Stromal cell of bone marrow (primary cell): ENCODE data around the gene CREBL2.
A peak's percentile ranks its signal among the peaks of the same experiment; 100 is the strongest.
"Not testable (repeated sequence)": the region's sequence is repeated elsewhere in the genome, so short reads cannot be mapped to it uniquely, and the experiment has no call there.

ENCODE experiments used
- DNase-seq: peaks from one replicate; pipeline ENCODE4 v3.0.0-alpha.2; 2012; ENCODE audit warnings: low read depth

The CREBL2 gene

GRCh38 chr12:12611512-12612306, at the start of gene CREBL2:
Gene CREBL2, plus strand, starts transcription at chr12:12611876. Its CDS starts 297 bp downstream, at chr12:12612173.
- DNase-seq: peak; percentile 98

DNA sequence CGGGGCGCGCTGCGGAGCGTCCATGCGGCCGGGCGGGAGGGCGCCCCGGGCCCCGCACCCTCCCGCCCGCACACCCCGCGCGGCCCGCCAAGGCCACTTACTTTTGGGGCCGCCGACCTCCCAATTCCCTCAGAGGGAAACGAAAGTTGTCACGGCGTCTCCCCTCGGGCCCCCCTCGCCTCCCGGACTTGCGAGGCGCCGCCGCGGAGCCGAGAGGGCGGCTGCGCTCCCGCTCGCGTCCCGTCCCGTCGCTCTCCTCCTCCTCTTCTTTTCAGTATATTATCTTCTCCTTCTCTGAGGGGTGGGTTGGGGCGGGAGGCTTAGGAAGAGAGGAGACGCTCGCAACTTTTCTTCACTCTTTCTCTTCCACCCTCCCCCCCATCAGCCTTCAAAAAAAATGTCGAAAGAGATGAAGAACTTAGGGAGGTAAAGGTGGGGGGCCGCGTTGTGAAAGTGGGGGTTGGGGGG, 49.6 kb upstream of the CREBL2 start:
- no peak for DNase-seq

DNA sequence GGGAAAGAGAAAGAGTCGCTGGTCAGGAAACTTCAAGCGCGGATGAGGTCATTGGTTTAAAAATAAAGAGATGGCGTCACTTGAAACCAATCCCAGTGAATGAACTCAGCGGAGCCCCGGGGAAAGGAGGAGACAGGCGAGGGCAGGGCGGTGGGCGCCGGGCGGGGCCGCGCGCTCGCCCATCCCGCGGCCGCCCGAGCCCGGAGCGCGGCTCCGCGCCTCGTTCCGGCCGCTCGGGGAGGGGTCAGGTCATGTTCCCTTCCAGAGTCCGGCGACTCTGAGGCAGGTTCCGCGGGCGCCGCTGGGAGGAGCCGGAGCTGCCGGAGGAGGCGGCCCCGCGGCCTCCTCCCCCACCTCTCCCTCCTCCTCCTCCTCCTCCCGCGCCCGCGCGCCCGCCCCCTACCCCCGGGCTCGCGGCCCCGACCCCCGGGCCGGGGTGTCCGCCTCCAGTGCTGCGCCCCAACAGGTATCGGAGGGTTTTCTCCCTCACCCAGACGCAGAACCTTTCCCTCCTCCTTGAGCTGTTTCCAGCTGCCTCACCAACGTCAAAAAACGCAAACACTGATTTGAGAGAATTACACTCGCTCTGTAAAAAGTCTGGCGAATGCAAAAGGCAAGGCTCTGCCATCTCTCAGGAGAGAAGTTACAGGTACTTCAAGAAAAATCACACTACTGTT, 49.0 kb upstream of the CREBL2 start, which contains the start of gene DUSP16:
Gene DUSP16, minus strand, starts transcription at position 279 of the 677 bp plus-strand sequence. CDS start 41,765 bp downstream, outside the sequence.
- peak; percentile 92 for DNase-seq

- no peak for DNase-seq
Measured at GRCh38 chr12:12563290-12563928, 48.3 kb upstream of the CREBL2 start.

GRCh38 chr12:12564911-12565310, 46.8 kb upstream of the CREBL2 start:
- no peak for DNase-seq

- not testable (repeated sequence) for DNase-seq
Measured at GRCh38 chr12:12565971-12566370, 45.7 kb upstream of the CREBL2 start.

GRCh38 chr12:12572659-12573058, 39.0 kb upstream of the CREBL2 start:
- no peak for DNase-seq

DNA sequence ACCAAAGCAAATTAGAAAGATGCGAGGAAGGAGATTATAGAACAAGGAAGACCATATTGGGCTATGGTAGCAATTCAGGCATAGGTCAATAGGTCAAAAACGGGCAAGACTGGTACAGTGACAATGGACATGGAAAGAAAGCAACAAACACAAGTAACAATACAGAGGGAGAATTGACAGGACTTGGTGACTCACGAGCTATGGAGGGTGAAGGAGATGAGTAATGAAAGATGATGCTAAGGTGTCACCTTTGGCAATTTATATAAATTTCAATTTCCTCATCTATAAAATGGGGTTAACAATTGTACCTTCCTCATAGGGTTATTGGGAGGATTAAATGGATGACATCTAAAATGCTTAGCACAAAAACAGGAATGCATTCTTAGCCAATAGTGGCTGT, 33.9 kb upstream of the CREBL2 start:
- no peak for DNase-seq

DNA sequence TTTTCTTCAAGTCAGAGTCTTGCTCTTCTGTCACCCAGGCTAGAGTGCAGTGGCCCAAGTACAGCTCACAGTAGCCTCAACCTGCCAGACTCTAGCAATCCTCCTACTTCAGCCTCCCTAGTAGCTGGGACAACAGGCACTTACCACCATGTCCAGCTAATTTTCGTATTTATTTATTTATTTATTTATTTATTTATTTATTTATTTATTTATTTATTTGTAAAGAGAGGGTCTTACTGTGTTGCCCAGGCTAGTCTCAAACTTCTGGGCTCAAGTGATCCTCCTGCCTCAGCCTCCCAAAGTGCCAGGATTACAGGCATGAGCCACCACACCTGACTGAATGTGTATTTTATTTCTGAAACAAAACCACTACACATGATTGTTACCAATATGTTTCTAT, 31.0 kb upstream of the CREBL2 start:
- DNase-seq: not testable (repeated sequence)

GRCh38 chr12:12582193-12582881, 29.3 kb upstream of the CREBL2 start:
- DNase-seq: no peak

- DNase-seq: no peak
Measured at GRCh38 chr12:12582895-12583303, 28.8 kb upstream of the CREBL2 start.

DNA sequence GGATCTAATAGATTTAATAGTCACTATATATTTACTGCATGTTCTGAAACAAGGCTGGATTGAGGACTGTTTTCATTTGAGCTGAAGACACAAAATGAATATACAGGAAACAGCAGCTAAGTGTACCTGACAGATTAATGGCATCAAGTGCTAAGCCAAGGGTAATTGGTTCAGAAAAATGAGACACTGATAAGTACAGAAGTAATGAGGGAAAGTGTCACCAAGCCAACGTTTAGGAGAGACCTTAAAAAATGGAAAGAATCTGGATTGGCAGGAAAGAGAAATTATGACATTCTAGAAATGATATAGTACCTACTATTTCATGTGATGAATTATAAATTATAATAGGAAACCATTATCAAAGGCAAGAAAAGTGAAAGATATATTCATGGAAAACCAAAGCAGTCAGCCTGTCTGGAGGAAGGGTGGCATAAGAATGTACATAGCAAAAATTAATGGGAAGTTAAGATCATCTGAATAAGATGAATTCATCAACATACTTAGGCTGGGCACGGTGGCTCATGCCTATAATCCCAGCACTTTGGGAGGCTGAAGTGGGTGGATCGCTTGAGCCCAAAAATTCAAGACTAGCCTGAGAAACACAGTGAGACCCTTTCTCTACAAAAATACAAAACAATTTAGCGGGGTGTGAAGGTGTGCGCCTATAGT, 28.0 kb upstream of the CREBL2 start:
- DNase-seq: no peak

DNA sequence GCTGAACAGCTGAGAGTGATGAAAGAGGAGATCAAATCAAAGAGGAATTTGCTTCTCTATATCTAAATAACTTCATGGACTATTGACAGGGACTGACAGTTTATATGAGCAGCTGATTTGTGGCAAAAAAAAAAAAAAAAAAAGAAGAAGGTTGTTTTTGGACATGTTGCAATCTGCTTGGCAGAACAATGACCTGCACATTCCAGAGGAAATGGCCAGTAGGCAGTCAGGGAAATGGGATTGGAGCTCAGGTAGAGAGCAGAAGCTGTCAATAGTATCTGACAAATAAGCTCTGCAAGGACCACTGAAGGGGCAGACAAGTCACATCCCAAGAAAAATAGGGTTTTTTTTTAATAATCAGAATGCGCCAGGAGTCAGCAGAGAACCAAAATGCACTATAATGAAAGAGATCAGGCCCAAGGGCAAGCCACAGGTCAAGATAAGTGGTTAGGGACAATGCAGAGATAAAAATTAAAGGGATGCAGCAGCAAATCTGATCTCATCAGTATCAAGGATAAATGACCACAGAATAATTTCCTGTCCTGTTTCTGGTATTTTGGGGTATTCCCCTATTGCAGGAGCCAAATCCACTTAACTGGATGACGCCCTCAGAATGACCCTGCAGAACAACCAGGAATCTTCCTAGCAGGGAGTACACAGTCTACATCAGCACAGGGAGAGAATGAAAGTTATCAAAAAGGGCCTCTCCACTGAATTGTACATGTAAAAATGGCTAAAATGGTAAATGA, 26.4 kb upstream of the CREBL2 start:
- no peak for DNase-seq

DNA sequence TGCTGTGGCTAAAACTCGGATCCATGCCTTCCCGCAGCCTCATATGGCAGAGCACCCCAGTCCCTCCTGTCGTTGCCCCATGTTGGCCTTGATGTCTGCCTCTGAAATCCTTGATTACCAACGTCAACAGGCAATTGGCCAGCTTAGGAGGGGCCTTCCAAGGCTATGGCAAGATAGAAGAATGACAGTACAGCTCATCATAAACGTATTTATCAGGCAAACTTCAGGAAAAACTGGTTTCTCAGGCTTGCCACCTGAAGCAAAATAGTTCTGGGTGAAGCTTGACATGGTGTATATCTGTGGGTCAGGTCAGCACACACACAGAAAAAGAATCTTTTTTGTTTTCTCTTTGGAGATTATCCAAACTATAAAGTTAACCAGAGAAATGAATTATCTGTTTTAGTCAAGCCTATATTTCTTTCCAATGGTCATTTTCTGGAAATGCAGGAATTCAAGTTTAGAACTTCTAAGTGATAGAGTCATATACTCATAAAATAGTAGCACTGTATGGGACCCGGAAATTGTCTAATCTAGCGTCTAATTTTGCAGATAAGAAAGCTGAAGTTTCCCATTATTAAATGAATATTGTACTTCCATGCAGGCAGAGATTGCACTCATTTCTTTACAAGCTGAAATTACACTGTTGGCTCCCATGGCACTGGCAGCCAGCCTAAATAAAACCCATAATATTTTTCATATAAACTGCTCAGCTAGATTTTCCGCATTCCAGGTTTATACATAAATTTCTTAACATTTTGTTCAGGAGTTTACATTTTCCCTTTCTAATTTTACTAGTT, 24.6 kb upstream of the CREBL2 start:
- no peak for DNase-seq

DNA sequence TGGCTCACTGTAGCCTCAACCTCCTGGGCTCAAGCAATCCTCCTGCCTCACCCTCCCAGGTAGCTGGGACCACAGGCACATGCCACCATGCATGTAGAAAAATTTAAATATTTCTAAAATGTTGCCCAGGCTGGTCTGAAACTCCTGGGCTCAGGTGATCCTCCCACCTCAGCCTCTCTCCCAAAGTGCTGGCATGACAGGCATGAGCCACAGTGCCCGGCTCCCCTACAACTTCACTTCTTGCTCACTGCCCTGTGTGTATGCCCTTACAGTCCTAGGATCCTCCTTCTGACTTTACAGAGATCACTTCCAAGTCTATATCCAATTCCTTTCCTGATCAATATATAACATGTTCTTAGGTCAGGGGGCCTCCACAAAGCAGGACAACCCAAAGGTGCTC, 23.8 kb upstream of the CREBL2 start:
- DNase-seq: no peak

GRCh38 chr12:12588436-12588835, 23.2 kb upstream of the CREBL2 start:
- not testable (repeated sequence) for DNase-seq

GRCh38 chr12:12590961-12591360, 20.7 kb upstream of the CREBL2 start:
- DNase-seq: no peak

- no peak for DNase-seq
Measured at GRCh38 chr12:12592930-12593329, 18.7 kb upstream of the CREBL2 start.

- DNase-seq: not testable (repeated sequence)
Measured at GRCh38 chr12:12595929-12596328, 15.7 kb upstream of the CREBL2 start.

GRCh38 chr12:12596598-12596997, 15.1 kb upstream of the CREBL2 start:
- DNase-seq: not testable (repeated sequence)
